MM.1S (cell line): ENCODE measurements around the gene PPM1H.

ENCODE experiments used
- CTCF ChIP-seq: fragments of 300-600 bp; sonication (generic); IDR thresholded peaks from 2 replicates; pipeline ENCODE4 v1.5.1; 2016; ENCODE audit warnings: antibody characterized with exemption, low read length, mixed read lengths
- EZH2 ChIP-seq: fragments of 300-600 bp; sonication (generic); optimal IDR thresholded peaks from 2 replicates; pipeline ENCODE3; 2017; ENCODE audit warnings: low read depth, mild to moderate bottlenecking, antibody characterized with exemption, low read length, mixed read lengths
- EZH2phosphoT487 ChIP-seq: fragments of 300-600 bp; sonication (generic); IDR thresholded peaks from 2 replicates; pipeline ENCODE4 v1.6.1; 2018; ENCODE audit warnings: antibody characterized with exemption, low read length

- no peak for TF ChIP-seq CTCF
- no peak for TF ChIP-seq EZH2phosphoT487
- TF ChIP-seq EZH2 = no peak
These were observed 132.6 kb downstream of the PPM1H start for GRCh38 chr12:62802321-62802720.
